ENCODE results near the gene CYTH2.
"Not testable (repeated sequence)": the region's sequence is repeated elsewhere in the genome, so short reads cannot be mapped to it uniquely, and the experiment has no call there.

- not testable (repeated sequence) for TF ChIP-seq EZH2 (IDR thresholded peaks at IDR 0.05; ENCODE audit: insufficient read depth, low read length); CTCF (IDR thresholded peaks at IDR 0.05; ENCODE audit: insufficient read depth, low read depth, low read length)
These were observed 19.3 kb downstream of the CYTH2 start for GRCh38 chr19:48488478-48488877.

All from astrocyte (in vitro differentiated cells and primary cell).